8988T (cell line): ENCODE measurements around the gene VTCN1.
"Not testable (repeated sequence)": the region's sequence is repeated elsewhere in the genome, so short reads cannot be mapped to it uniquely, and the experiment has no call there.

Experiments
- DNase-seq: peaks from one replicate; pipeline ENCODE4 v3.0.0; 2011

Gene VTCN1, protein sequence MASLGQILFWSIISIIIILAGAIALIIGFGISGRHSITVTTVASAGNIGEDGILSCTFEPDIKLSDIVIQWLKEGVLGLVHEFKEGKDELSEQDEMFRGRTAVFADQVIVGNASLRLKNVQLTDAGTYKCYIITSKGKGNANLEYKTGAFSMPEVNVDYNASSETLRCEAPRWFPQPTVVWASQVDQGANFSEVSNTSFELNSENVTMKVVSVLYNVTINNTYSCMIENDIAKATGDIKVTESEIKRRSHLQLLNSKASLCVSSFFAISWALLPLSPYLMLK

DNA sequence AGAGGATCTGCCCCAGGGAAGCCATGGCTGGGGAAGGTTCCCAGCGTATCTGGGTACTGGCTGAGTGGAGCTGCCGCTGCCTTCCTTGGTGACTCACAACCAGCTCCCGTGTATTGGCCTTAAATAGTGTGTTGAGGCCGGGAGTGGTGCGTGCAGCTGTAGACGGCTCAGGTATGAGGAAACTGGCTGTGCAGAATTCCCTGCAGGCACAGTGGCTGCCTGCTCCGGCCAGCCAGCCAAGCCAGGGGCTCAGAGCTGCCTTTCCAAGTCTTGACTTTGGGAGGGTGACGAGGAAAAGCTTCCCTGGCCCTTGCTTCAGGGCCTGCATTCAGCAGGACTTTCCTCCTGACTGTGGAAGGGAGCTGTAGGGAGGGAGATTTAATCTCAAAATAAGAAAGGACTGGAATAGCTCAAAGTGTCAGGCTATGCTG lies at the start of gene VTCN1:
Gene VTCN1, minus strand, starts transcription at position 97 of the 431 bp plus-strand sequence. Its CDS starts 72 bp downstream, at position 25.
- DNase-seq = no peak

DNA sequence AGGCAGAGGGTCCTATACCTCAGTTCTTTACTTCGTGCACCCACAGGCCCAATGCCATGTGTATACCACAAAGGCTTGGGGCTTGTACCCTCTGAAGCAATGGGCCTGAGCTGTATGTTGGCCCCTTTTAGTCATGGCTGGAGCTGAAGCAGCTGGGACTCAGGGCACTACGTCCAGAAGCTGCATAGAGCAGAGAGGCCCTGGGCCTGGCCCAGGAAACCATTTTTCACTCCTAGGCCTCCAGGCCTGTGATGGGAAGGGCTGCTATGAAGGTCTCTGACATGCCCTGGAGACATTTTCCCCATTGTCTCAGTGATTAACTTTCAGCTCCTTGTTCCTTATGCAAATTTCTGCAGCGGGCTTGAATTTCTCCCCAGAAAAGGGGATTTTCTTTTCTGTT lies 48.1 kb upstream of the VTCN1 start:
- DNase-seq = no peak

DNA sequence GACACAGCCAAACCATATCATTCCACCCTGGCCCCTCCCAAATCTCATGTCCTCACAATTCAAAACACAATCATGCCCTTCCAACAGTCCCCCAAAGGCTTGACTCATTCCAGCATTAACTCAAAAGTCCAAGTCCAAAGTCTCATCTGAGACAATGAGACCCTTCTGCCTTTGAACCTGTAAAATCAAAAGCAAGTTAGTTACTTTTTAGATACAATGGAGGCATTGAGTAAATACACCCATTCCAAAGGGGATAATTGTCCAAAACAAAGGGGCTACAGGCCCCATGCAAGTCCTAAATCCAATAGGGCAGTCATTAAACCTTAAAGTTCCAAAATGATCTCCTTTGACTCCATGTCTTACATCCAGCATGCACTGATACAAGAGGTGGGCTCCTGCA lies 47.3 kb upstream of the VTCN1 start:
- DNase-seq = not testable (repeated sequence)

DNA sequence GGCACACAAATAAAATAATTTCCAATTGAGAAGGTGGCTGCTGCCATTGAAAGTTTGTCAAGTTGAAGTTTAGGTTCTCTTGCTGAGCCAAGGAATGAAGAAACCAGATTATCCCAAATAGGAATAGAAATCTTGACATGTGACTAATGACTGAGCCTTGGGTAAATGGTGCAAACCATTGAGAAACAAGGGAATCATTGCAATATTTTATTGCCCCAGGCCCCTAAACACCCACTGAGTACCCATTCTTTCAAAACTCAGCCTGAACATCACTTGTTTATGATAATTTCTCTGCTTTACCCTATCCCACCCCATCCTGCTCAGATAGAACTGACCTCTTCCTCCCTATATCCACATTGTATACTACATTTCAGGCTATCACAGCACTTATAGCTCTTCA lies 46.6 kb upstream of the VTCN1 start:
- no peak for DNase-seq

DNA sequence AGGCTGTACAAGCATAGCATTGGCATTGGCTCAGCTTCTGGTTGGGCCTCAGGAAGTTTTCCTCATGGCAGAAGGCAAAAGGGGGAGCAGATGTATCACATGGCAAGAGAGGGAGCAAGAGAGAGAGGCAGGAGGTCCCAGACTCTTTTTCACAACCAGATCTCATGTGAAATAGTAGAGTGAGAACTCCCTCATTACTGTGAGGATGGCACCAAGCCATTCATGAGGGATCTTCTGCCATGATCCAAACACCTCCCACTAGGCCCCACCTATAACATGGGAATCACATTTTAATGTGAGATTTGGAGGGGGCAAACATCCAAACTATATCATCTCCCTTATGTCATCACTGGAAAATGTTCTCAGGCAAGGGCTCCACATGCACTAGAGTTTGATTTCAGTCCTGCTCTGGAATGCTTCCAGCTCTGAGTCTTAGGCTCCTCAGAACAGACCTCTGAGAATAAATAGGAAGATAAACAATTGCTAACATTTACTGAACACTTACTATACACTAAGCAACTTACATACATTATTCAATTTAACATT lies 39.4 kb upstream of the VTCN1 start:
- no peak for DNase-seq

DNA sequence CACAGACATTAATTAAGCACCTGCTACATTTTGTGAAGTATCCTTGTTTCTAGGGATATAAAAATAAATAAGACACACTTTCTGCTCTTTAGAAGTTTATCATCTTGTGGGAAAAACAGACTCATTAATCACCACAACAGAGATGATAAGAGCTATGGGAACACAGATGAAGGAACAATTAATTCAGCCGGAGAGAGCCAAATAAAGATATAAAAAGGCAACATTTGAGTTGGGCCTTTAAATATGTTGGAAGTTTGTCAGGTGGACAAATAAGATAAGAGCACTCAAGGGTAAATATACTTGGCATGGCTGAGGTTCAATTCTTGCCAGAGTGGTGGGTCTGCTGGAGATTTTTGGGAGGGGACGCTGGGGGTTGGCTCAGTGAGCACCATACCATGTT lies 34.2 kb upstream of the VTCN1 start:
- DNase-seq = no peak

DNA sequence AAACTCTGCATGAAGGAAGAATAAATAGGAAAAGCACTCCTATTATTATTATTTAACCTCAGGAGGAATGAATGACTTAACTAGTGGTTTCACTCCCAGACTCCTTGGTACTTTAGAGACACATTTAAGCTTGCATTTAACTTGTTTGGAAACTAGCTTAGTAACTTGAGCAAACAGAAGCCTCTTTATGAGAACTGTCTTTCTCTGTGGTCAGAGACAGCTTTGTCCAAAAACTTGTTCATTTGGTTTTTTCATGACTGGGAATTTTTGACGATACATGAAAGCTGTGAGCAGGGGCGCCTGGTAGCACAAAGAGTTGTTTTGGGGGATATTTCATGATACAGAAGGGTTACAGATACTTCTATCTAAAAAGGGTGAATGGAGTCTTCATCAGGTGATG lies 33.6 kb upstream of the VTCN1 start:
- no peak for DNase-seq

DNA sequence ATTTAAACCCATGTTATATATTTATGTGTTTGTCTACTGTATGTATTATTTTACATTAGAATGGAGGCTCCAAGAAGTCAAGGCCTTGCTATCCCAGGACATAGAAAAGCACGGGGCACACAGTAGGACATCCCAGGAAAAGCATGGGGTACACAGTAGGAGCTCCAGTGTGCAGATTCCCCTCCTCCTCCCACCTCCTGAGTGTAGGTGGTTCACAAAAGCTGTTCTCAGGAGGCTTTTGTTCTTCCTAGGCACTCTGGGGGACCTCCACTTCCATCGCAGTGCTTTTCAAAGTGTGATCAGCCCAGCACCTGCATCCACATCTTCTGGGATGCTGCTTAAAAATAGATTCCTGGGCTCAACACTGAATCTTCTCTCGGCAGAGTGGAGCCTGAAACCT lies 30.8 kb upstream of the VTCN1 start:
- no peak for DNase-seq

DNA sequence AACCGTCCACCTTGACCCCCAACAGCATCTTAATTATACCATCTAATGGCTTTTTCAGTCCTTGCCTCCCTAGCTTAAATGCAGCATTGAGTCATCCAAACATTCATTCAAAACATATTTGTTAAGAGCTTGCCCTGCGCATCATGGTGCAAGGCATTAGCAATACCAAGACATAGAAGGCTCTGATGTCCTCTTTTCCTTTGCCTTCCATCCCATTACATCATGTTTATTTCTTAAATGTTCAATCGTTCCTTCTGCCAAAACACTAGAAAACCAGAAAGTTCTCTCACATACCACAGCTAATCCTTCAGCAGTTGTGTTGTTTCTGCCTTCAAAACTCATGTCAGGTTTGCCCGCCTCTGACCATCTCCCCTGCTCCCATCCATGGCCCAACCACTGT lies 29.8 kb upstream of the VTCN1 start:
- no peak for DNase-seq

DNA sequence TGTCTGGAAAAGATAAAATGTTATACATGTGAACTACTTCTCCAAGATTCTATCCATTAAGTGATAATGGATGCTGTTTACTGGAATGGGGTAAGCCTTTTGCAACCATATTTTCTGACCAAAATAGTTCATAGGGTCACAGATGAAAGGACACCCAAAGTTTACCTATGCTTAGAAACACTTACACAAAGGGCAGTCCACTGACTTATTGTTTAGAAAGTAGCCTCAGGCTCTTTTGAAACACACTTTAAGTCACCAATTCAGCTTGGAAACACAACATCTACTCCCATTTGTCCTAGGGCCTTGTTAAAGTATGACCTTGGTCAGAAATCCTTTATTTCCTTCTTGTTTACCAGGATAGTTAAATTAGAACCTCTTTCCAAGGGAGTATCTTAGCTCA lies 28.7 kb upstream of the VTCN1 start:
- DNase-seq = no peak

DNA sequence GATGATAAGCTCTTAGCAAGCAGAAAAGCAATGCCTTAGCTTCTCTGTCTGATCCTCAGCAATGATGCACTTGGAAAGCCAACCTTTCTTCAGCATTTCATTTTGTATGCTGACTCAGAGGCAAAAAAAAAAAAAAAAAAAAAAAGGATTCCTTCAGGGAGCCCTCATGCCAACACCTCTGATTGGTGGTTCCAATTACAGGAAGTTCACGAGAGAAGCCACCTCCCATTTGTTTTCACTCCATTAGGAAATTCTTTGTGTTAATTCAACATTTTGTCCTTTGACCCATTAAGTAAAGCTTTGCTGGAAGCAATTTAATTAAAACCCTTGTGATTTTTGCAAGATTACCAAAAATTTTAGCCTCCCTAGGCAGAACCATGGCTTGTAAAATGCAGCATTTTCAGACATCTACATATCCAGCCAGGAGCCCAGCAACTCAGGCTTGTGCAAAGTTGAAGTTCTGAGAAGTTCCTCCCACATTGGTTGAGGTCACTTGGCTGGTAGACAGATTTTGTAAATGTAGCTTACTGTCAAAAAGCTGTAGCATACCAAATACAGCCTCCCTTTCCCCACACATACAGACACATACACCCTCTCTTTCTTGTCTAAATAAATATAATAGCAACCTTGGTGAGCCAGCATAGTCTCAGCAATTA lies 27.1 kb upstream of the VTCN1 start:
- no peak for DNase-seq

DNA sequence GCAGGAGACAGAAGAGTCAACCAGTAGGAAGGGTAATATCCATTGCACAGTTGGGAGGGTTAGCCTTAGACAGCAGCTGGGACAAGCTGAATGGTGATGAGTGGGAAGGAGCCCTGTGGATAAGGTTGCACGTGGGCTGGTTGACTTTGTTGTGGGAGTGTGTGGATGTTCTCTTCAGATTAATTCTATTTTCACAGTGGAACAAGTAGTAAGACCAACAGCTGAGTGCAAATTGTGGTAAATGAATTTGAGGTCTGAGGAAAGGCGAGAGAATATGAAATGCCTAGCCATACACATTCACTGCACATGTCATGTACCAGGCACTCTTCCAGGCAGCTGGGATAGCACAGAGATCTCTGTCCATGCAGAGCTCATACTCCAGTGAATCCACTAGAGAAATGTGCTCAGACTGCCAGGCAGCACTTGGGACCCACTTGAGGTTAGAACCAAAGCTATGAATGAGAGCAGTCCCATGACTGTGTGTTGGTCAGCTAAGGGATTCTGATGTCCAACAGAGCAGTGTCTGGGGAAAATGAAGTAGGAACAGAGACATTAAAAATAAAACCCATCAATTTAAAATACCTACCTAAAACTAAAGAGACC lies 25.2 kb upstream of the VTCN1 start:
- DNase-seq = no peak

DNA sequence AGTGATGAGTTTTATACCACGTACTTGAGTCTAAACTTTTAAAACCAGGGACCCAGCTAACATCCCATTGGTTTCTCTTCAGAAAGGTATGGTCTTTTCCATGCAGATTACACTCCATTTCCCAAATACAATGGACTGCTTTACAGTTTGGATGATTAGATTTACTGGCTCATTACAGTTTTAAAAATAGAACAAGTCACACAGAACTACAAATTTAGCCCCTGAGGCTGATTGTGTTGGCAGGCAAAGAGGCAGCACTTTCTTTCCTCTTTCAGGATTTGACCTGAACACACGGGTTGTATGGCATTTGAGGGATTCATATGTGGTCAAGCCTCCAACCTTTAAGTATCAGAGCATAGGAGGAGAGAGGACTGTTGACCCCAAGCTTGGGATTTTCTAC lies 21.8 kb upstream of the VTCN1 start:
- no peak for DNase-seq

DNA sequence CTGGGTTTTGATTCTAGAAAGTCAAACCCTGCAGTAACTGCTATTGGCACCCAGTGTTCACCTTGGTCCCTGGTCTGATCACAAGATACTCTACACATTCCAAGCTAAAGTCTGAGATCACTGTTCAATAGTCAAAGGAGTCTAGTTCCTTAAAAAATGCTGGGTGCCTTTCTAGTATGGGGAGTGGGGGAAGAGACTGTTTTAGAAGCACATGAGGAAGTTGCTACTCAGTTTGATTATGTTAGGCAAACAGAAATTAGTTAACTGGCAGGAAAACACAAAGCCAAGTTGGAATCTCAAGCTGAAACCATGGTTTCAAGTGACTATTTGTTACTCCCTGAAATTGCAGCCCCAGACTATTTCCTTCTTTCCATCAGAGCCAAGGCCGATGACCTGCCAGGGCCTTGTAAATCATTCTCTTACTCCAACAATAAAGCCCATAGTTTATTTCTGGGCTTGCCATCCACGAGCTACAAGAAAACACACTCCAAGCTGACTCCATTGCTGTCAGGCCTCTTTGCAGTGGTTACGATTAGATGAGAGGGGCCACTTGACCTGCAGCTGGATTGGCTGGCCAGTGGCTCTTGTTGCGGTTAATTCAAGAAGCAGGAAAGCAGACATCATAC lies 21.1 kb upstream of the VTCN1 start:
- DNase-seq = no peak

DNA sequence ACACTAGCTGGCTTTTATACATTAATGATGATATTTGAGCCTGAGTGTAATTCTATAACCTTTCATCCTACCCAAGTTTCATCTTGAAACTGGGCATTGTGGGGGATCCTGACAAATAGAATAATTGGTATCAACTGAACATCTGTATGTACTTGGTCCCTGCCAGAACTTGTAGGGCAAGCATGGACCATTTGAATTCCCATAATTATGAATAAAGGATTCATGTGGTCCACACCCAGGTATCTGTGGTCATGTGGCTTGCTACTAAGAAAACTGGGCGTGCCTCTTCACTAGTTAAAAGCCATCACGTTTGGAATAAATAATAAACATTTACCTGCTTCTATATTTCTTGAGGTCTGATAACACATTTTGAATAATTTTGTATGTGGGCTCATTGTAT lies 20.6 kb upstream of the VTCN1 start:
- DNase-seq = no peak

DNA sequence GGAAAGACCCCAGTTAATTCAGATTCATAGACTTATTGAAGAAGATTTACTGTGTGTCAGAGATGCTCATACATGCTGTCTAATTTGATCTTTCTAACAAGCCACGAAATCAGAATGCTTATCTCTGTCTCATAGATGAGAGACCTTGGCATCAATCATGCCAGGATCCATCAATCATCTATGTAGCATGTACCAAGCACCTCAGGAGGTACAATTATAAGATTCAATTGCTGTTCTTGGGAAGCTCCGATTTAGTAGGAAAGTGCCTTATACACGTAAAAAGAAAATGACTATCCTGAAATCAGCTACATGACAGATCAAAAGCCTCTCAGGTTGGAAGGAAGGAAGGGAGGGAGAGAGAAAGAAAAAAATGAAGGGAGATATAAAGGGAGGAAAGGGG lies 18.5 kb upstream of the VTCN1 start:
- no peak for DNase-seq

DNA sequence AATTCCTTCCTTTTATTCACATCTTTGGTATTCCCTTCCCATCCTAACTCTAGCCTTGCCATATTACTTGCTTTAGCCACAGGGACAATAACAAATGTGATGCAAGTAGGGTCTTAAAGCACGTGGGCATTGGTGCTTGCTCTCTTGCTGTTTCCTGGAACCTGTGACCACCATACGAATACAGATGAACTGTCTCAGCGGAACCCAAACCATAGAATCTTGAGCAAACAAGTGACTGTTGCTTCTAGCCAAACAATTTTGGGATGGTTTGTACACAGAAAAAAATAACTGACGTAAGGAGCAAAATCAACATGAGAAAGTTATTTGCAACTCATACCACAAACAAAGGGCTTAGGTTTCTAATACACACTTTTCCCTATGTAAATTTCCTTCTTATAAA lies 15.2 kb upstream of the VTCN1 start:
- no peak for DNase-seq

DNA sequence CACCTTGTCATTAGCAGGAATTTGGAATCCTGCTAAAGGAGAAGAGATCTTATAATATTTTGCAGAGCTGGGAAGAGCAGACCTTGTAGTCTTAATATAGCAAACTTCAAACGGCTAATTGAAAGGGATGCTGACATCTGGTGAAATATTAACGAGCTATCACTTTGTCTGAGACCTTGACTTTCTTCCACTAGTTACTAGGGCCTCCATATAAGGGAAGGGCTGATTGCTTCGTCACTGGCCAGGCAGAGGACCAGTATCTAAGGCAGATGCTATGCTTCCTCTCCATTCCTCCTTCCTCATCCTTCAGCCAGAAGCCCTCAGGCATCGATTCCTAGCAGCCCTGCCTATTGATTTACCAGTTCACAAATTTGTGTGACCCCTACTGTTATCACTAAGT lies 6.0 kb upstream of the VTCN1 start:
- no peak for DNase-seq

DNA sequence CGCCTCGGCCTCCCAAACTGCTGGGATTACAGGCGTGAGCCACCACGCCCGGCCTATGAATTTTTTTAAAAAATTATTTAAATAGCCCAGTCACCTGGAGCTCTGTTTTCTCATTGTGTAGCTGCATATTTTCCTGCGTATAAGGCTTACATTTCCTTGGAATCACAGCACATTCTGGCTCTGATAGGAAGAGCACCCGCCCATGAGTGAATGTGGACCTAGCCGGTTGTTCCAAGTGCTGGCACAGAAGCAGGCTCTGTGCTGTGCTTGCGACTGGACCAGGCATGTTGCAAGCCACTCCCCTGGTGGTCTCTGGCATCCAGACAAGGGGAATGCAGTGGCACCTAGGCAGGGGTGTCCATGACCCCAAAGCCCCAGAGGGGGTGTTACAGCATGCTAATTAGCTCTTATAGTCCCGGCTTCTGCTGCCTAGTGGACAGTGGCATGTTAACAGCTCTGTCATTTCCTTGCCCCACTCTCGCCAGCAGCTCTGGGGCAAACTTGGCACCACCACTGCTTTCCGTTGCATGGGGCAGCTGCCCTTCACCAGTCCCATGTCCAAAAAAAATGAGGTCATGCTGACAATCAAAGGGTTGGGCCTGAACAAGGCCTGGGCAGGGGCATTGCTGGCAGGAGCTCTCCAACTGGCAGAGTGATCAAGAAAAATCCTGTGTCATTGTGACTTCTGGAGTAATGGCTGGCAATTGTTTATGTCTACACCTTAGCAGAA lies 5.2 kb upstream of the VTCN1 start:
- DNase-seq = no peak

DNA sequence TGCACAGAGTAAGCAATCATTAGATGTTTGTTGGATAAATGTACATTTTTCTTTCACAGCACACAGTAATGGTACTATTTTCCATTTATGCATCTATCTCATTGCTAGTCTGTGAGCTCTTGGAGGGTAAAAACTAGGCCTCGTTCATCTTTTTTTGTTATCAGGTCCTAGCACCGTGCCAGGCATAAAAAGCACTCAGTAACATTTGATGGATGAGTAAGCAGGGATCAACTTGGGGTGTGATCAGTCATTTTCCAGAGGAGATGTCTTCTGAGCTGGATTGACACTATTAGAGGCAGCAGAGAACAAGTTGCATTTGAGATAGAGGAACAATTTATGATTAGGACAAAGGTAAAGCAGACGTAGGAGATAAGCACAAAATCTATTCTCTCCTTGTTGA lies 4.3 kb upstream of the VTCN1 start:
- no peak for DNase-seq

DNA sequence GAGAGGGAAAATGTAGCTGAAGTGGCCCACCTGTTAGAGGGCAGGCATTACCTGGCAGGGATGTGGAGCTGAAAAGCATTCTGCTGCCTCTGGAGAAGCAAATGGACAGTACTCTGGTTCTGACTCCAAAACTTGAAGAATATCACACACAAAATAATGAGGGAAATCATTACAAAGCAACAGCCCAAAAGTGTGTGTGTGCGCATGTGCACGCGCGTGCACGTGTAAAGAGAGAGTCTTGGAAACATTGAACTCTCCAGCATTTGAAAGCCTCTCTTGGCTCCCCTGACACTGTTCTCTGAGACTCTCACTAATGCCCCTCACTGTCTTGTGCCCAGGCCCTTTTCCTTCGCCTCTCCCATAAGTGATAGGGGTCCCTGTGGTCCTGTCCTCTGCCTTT lies 2.3 kb upstream of the VTCN1 start:
- no peak for DNase-seq

DNA sequence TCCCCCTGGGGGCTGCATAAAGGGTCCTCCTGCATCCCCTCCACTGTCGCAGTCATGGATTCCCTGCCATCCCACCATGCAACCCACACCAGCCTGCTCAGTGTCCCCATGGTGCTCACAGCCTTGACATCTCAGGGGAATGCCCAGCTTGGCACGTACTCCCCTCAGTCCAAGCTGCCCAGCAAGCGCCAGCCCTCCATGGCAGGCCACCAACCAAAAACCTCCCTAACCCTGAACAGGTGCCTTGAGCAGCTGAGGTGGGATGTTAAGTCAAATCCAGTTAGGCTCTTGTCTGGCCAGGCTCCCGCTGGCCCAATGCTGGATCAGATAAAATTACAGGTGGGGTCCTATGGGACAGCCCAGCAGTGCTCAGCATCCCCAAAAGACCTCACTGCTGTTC lies 341 bp downstream of the VTCN1 start:
- no peak for DNase-seq

DNA sequence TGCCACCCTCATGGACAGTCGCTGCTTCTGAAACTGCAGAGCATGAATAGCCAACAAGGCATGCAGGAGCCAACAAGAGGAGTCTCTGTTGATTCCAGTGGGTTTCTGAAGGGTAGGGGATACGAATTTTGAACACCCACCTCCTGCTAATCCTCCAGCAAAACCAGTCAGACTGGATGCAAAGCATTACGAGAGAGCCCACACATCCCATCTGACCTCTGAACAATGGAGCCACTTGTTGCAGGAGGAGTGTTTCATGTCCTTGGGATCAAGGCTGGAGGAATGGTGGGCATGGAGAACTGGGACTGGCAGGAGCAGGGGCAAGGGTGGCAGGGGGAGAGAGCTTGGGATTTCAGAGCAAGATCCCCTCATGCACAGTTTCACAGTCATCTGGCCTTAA lies 1.6 kb downstream of the VTCN1 start:
- DNase-seq = no peak
